ENCODE results near the gene LHX4. TPM values are rescaled to one million over a fixed set of nuclear protein-coding genes. Genes with fewer than 3 reads are reported as not detected.
A peak's percentile ranks its signal among the peaks of the same experiment; 100 is the strongest.

Gene LHX4
- total and polyA plus RNA-seq, 2 of the 4 experiments (the other 2 are of a cell fraction): 0.05 to 0.18 TPM

GRCh38 chr1:180188684-180189175 is 41.3 kb upstream of the LHX4 start:
- TF ChIP-seq CHD1 (IDR thresholded peaks at IDR 0.05; ENCODE audit: low read depth, low read length): no peak
- no peak for TF ChIP-seq FOS (IDR thresholded peaks at IDR 0.05; ENCODE audit: low read depth, low read length)
- no peak for TF ChIP-seq RFX5 (IDR thresholded peaks at IDR 0.05; ENCODE audit: low read depth, low read length)
- TF ChIP-seq CEBPB (IDR thresholded peaks at IDR 0.05; ENCODE audit: low read depth, low read length): no peak
- TF ChIP-seq ELK1 (IDR thresholded peaks at IDR 0.05; ENCODE audit: borderline replicate concordance, low read depth, low read length): no peak
- no peak for TF ChIP-seq NFE2L2 (IDR thresholded peaks at IDR 0.05; ENCODE audit: low read depth, low read length)
- Histone ChIP-seq H3K27me3 (ENCODE audit: control insufficient read depth, insufficient read depth, low read length) (no peaks in the 10 kb centered on the region), H3K9me3 (ENCODE audit: control insufficient read depth, insufficient read depth, low read length) (no peaks in the 10 kb centered on the region), H2BK5ac (ENCODE audit: low read depth, low read length, poor library complexity, severe bottlenecking) (no peak overlapping the region), H2BK15ac (ENCODE audit: low read depth, low read length) (no peak overlapping the region), H2AK5ac (ENCODE audit: low read depth, low read length) (no peak overlapping the region), H3K18ac (ENCODE audit: low read depth, low read length) (no peak overlapping the region), H3K27ac (ENCODE audit: insufficient read depth, low read length) (no peak overlapping the region), H2AFZ (replicated peaks; ENCODE audit: low read length, poor library complexity) (no peak overlapping the region), H4K5ac (ENCODE audit: low read depth, low read length) (no peak overlapping the region), H3K4me2 (ENCODE audit: low read depth, low read length) (no peak overlapping the region), H3K79me1 (ENCODE audit: low read depth in 1 of 2, low read length in 2 of 2) (peaks cover 16 to 73% of the 10 kb centered on the region in 2 experiments; a peak in 3 of 4 replicates), H4K91ac (ENCODE audit: insufficient read depth, low read depth, low read length) (no peak overlapping the region), H3K23ac (ENCODE audit: low read depth, low read length) (no peak overlapping the region), H3K56ac (ENCODE audit: extremely low read depth, insufficient read depth, low read length) (no peak overlapping the region), H3K36me3 (ENCODE audit: control insufficient read depth, insufficient read depth, low read length) (peaks cover 99% of the 10 kb centered on the region), H4K8ac (ENCODE audit: low read depth in 2 of 2, low read length in 2 of 2) (no peak overlapping the region), H3K14ac (replicated peaks; ENCODE audit: low read depth, low read length) (no peak overlapping the region), H3K9ac (ENCODE audit: low read depth, low read length) (no peak overlapping the region), H2BK20ac (ENCODE audit: low read depth, low read length) (no peak overlapping the region), H3K9me1 (ENCODE audit: insufficient read depth, low read length) (no peaks in the 10 kb centered on the region), H3K4me1 (ENCODE audit: control insufficient read depth, insufficient read depth, low read length) (no peaks in the 10 kb centered on the region), H3K4me3 (ENCODE audit: insufficient read depth, low read depth, low read length) (no peak overlapping the region), H4K20me1 (ENCODE audit: insufficient read depth, low read length) (peaks cover 55% of the 10 kb centered on the region), H3K4ac (ENCODE audit: low read depth, low read length) (no peak overlapping the region), H2AK9ac (replicated peaks; ENCODE audit: low read depth, low read length, poor library complexity) (peak overlapping the region; percentile 39), H2BK120ac (ENCODE audit: low read depth, low read length) (no peak overlapping the region)
- intact Hi-C loops (cut with micrococcal nuclease) (no loop called here), in situ Hi-C loops (cut with MboI; ENCODE audit: low sequenced_read_pairs) (loop anchor here (10.0 kb wide), 1 partner anchor 314 kb away; the partner anchor contains the start of gene TOR1AIP2), dilution Hi-C loops (cut with HindIII; ENCODE audit: low sequenced_read_pairs, unreplicated experiment) (no loop called here)
- no CpG with 5 or more reads among the region's 8 CpGs for WGBS, 2 experiments (ENCODE audit: extremely low coverage in 2 of 2, insufficient read length in 1 of 2)
- ChIA-PET CTCF (interaction anchor here (1.2 to 1.5 kb wide), 2 partner anchors 10 to 289 kb away, joined by 3 read pairs; no protein-coding TSS in a partner anchor), POLR2A (ENCODE audit: unreplicated experiment) (no interaction called here)
- no TSS peak for BruUV-seq (replicated peaks)
- ATAC-seq (ENCODE audit: low read depth) (no peak), DNase-seq (no peak)

Measured in IMR-90 (cell line).